HG03439 (cell line): ENCODE data around the gene HOXA6.

Experiments
- ATAC-seq: cut with Tn5 transposase; IDR thresholded peaks from one replicate; pipeline ENCODE4 v1.9.1; 2021; ENCODE audit warnings: mild to moderate bottlenecking, moderate library complexity; ENCODE audit not compliant: unreplicated experiment

The HOXA6 gene

GRCh38 chr7:27112955-27113949 lies 34.3 kb downstream of the HOXA6 start:
- ATAC-seq, result no peak

DNA sequence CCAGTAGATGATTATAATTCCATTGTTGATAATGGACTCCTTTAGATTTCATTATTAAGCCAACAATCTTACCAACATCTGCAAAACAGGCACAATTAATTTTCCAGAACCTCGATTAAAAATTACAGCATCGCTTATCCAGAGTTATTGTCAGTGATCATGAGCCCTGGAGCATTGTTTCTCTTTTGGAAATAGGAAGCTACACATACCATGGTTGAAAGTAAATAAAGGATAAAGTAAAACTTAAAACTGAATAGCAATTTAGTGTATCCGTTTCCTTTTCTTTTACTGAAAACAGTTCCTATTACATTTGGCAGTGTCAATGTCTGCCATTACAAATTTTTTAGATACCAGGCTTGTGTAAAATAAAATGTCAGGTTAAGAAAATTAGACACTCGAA lies 35.2 kb downstream of the HOXA6 start:
- ATAC-seq, result no peak

- ATAC-seq, result no peak
Measured at GRCh38 chr7:27111751-27112277, 35.8 kb downstream of the HOXA6 start.

DNA sequence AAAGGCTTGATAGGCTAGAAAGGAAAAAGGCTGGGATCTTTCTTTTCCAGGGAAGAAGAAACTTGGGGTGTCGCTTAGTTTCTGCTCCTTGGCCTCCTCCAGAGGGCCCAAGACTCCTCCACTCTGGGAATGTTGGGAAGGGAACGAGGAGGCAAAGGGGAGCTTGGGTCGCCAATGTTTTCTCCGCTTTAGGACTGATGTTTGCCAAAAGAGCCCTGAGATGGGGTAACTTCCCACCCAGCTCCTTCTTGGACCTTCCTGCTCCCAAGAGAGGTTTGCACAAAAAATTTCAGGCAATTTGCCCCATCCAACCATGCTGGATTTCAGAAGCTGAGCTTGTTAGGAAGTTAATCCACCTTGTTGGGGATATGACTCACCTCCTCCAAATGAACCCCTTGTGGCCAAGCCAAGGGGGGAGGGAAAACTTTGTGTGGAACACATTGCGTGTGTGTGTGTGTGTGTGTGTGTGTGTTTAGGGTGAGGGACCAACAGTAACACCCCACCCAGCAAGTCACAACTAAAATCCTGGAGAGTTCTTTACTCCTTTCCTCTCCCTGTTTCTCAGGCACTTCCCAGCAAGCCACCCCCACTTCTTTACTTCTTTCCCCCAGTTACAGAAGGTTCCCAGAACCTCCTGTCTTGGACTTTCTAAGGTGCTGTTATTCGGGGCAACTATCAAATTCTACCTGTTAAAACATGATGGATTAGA lies 36.4 kb downstream of the HOXA6 start:
- no peak for ATAC-seq

DNA sequence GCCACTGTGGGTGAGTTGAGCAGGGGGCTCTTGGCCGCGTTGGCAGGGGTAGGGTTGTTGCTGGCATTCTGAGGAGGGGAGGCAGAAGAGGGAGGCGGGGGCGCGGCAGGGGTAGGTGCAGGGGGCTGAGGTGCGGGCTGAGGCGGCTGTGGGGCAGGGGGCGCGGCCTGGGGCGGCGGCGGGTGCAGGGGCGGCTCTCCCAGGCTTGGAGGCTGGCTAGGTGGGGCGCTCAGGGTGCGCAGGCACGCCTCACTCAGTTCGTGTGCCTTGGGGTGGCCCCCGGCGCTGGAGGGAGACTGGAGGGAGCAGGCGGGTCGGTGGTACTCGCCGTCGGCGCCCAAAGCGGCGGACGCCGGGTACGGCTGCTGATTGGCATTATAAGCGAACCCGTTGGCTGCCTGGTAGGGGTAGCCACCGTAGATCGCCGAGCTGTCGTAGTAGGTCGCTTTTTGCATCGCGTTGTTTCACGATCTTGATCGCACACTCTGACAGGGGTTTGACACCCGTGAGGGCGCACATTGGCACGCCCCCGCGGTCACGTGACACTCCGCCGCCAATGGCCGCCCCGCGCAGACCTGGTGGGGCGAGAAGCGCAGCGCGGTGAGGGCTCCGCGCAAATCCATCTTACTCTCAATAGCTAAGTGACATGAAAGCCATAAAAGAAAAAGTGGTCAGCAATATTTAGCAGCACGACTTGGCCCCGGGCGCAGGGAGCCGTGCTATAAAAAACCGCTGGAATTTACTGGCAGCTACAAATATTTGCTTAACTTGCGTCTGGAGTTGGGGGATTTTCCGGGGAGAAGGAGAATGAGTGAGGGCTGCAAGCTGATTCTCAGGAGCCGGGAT lies 37.2 kb downstream of the HOXA6 start:
- ATAC-seq, result no peak

- ATAC-seq, result no peak
Measured at GRCh38 chr7:27109466-27110185, 37.9 kb downstream of the HOXA6 start.

DNA sequence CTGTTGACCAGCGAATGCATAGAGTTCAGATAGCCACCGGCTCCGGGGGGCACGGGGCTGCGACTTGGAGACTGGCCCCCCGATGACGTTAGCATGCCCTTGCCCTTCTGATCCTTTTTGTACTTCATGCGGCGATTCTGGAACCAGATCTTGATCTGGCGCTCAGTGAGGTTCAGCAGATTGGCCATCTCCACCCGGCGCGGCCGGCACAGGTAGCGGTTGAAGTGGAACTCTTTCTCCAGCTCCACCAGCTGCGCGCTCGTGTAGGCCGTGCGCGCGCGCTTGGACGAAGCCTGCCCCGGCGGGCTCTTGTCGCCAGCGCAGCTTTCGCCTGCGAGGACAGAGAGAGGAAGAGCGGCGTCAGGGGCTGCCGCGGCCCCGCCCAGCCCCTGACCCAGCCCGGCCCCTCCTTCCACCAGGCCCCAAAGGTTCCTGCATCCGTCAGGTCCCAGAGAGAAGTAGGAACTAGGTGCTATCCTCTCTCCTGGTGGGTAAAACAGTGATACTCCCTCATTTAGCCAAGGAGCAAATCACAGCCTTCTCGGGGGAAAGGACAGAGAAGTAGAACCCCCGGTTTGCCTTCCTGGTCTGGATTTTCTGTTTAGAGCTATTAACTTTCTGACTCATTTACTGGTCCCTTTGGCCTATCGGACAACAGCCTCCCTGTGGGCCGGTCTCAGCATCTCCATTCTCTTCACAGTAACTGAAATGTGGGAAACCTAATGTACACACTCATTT lies 39.0 kb downstream of the HOXA6 start:
- ATAC-seq, result no peak

DNA sequence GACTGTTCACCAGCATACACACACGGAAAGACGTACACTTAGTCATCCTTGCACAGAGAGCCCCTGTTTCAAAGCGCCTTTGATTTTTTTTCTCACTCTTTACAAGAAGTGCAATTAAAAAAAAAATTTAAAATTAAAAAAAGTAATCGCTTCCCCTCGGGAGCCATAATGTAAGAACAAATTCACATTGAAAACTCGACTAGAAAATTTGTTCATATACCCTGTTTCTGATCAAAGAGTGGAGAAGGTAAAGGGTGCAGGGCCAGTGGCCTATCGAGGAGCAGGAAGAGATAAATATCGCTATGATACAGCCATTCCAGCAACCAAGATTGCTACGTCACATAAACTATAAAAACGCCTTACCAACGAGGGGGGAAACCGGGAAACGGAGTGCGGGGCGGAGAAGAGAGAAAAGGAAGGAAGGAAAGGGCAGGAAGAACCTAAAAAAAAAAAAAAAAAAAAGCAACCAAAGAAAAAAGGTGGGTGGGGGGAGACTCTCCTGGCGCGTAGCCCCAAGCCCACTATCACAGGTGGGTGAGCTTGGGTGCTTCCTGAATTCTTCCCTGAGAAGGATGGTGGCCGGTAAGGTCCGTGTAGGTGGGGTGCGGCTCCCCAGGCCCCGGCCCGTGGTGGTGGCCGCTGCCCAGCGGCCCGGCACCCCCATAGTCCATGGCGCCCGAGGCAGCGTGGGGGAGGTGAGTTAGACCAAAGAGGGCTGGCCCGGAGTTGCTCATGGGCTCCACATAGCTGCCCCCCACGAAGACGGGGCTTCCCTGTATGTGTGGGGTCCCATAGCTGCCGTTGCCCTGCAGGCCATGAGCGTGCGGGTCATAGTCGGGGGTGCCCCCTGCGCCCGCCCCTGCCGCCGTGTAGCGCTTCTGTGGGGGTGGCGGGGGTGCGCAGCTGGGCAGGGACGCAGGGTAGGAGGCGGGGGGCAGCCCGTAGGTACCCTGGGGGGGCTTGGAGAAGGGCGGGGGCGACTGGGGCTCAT lies 39.9 kb downstream of the HOXA6 start:
- no peak for ATAC-seq

- no peak for ATAC-seq
Measured at GRCh38 chr7:27106901-27107240, 40.7 kb downstream of the HOXA6 start.

- ATAC-seq, result no peak
Measured at GRCh38 chr7:27106181-27106900, 41.2 kb downstream of the HOXA6 start.

GRCh38 chr7:27105301-27106031 lies 42.1 kb downstream of the HOXA6 start:
- ATAC-seq, result no peak

DNA sequence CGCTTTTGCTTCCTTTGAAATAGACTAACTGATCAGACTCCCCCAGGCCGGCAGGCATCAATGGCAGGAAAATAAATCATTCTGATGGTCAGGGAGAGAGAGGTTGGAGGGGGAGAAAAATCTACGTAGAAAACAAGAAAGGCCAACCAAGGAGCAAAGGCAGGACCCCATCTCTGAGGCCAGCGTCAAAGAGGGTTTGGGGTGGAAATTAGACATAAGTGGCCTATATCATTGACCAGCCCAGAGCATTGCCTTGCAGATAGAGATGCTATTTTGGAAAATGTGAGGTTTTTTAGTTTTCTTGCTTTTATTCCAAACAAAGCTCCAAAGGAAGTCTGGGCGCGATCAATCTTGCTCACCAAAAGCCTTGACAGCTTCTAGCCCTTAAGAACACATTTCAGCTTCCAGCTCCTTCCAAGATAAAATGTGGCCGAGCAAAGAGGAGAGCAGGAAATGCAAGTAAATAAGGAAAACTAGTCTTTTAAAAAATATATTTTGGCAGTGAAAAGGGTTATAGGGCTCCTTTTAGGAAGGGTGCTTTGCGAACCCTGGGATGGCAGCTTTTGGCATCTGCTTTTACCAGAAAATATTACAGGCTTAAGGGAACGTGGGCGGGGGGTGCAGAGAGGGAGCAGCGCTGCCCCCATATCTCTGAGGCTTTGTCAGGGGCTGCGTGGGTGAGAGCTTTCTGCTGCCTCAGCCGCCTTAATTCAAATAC lies 43.1 kb downstream of the HOXA6 start:
- ATAC-seq, result no peak

- ATAC-seq, result no peak
Measured at GRCh38 chr7:27103489-27104226, 43.9 kb downstream of the HOXA6 start.

GRCh38 chr7:27102581-27103442 lies 44.8 kb downstream of the HOXA6 start, which contains the start of gene HOXA2:
HOXA2 (minus strand) TSS chr7:27102683; CDS start chr7:27102500, 183 bp downstream.
- ATAC-seq, result no peak
